Activated naive CD8-positive, alpha-beta T cell treated with anti-CD3 and anti-CD28 coated beads for 36 hours (primary cell): ENCODE measurements around the gene CYB5D1. TPM values are rescaled to one million over a fixed set of nuclear protein-coding genes. Genes with fewer than 3 reads are reported as not detected.
A peak's percentile ranks its signal among the peaks of the same experiment; 100 is the strongest.
"Not testable (repeated sequence)": the region's sequence is repeated elsewhere in the genome, so short reads cannot be mapped to it uniquely, and the experiment has no call there.

Experiments
- DNase-seq: peaks from one replicate; pipeline ENCODE4 v3.0.0; 2021
- H3K27ac Mint-ChIP-seq: one replicate; pipeline ENCODE4 v1.8.0; 2022; ENCODE audit warnings: mild to moderate bottlenecking, moderate library complexity, mixed read lengths
- H3K27me3 Mint-ChIP-seq: one replicate; pipeline ENCODE4 v1.8.0; 2022; ENCODE audit warnings: mild to moderate bottlenecking, mixed read lengths
- H3K36me3 Mint-ChIP-seq: one replicate; pipeline ENCODE4 v1.8.0; 2021; ENCODE audit warnings: mild to moderate bottlenecking, mixed read lengths
- H3K4me1 Mint-ChIP-seq: one replicate; pipeline ENCODE4 v1.8.0; 2021; ENCODE audit warnings: mixed read lengths
- H3K4me3 Mint-ChIP-seq: one replicate; pipeline ENCODE4 v1.8.0; 2022; ENCODE audit warnings: mild to moderate bottlenecking, moderate library complexity, mixed read lengths
- H3K9me3 Mint-ChIP-seq: one replicate; pipeline ENCODE4 v1.8.0; 2022; ENCODE audit warnings: mixed read lengths
- total RNA-seq, 2 experiments: library from RNA; stranded (reverse); gene quantifications; one replicate each; pipeline ENCODE4 v1.2.3, GENCODE V29; 2021

The CYB5D1 gene
- total RNA-seq, 2 experiments from 2014 or later: 18.6 to 20.1 TPM

DNA sequence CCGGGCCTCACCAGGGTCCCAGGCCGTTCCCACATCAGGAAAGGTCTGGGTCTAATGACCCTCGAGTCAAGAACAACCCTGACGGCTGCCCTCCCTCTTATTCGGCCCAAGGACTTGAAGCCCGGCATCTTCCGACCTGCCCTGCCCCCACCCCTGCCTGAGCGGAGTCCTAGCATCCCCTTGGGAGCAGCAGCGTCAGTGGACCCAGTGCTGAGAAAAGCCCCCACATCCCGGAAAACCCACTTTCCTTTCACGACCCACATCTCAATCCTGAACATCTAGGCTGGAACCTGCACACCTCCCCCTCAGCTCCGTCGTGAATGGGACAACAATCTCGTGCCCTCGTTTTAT, 2.2 kb upstream of the CYB5D1 start:
- DNase-seq: no peak
- Mint-ChIP-seq H3K9me3 (no peaks in the 10 kb centered on the region), H3K36me3 (peaks cover 21% of the 10 kb centered on the region), H3K27ac (no peak overlapping the region), H3K4me1 (peaks cover 35% of the 10 kb centered on the region), H3K27me3 (no peaks in the 10 kb centered on the region), H3K4me3 (no peak overlapping the region)

DNA sequence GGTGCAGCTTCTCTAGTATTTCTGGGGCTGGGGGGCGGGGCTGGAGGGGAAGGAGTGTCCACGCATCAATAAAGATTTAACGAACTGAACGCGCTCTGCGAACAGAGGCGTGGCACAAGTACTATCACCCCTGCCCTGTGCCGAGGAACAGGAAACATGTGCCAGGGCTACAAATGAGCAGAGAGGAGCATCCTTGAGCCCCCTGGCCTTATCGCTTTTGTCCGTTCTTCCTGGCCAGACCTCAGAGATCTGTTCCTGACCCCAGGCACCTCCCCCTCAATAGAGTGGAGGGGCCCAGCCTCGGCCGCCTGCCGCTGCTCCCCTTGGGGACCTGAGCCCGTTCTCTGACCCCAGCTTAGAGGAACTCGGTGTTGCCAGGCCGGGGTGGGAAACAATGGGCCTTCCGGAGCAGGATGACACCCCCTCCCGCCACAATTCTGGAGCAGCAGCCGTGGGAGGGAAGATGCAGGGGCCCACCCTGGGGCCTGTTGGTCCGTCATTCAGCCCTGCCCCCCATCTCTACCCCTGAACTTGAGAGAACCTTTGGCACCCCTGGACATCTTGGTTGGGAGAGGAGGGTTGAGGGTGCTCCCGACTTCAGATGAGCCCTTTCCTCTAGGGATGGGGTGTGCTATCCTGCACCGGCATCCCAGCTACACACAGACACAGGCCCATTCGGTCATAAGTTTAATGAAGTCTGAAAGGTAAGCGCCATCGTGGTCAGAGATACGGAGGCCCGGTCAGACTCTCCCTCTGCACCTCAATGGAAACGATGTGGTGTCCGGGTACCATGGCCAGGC, 1.6 kb upstream of the CYB5D1 start:
- no peak for DNase-seq
- no peak overlapping the region for H3K27ac Mint-ChIP-seq
- no peaks in the 10 kb centered on the region for H3K27me3 Mint-ChIP-seq
- peaks cover 30% of the 10 kb centered on the region for H3K4me1 Mint-ChIP-seq
- no peaks in the 10 kb centered on the region for H3K9me3 Mint-ChIP-seq
- H3K4me3 Mint-ChIP-seq: no peak overlapping the region
- peaks cover 16% of the 10 kb centered on the region for H3K36me3 Mint-ChIP-seq

DNA sequence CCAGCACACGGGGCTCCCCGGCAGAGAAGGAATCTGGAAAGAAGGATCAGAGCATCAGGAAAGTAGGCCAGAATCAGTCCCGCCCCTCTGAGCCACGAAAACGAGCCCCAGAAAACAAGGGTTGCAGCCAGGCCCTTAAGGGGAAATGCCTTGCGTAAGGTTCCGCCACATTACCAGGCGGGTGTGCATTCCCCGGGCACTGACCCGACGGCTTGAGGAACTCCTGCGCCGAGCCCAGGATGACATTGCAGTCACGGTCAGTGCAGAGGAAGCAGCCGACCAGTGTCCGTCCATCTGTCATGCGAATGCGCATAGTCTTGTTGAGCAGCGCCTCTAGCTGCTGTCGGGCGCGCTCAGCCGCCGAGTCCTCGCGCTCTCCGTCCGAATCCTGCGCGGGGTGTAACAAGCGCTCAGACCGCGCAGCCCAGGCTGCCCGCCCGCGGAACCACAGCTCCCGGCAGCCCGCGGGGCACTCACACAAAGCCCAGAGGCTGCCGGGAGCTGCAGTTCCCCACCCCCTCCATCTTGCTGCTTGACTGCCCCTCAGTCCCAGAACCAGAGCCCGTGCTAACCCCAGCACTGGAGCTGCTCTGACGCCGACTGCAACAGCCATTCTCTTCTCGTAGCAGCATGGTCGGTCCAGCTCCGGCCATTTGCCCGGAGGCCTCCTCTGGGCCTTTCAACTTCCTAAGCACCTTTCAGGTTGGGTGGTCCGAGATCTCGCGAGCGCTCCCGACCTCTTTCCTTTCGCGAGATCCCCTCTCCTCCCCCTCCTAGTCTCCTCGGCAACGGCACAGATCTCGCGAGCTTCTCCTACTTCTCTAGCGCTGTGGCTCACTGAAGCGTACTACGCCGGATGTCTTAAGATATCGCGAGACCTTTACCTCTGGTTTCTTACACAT, 741 bp upstream of the CYB5D1 start, which contains the start of gene NAA38:
Gene NAA38 (minus strand): TSS at position 749 of the 902 bp plus-strand sequence. CDS start 96 bp downstream, at position 653.
- H3K27ac Mint-ChIP-seq: no peak within 1 kb of the TSS
- no peak within 1 kb of the TSS for H3K4me3 Mint-ChIP-seq
- peak; percentile 93 for DNase-seq
- H3K27me3 Mint-ChIP-seq: no peaks in the 10 kb centered on the region
- peaks cover 27% of the 10 kb centered on the region for H3K4me1 Mint-ChIP-seq
- H3K36me3 Mint-ChIP-seq: peaks cover 12% of the 10 kb centered on the region
- H3K9me3 Mint-ChIP-seq: no peaks in the 10 kb centered on the region

DNA sequence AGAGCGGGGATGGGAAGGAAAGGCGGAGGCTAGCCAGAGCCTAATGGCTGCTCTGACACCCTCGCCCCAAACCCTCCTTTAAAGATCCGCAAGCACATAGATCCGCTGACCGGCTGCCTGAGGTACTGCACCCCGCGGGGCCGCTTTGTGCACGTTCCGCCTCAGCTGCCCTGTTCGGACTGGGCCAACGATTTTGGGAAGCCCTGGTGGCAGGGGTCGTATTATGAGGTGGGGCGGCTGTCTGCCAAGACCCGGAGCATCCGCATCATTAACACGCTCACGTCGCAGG, 663 bp downstream of the CYB5D1 start:
- no peaks in the 10 kb centered on the region for H3K9me3 Mint-ChIP-seq
- no peaks in the 10 kb centered on the region for H3K27me3 Mint-ChIP-seq
- no peak overlapping the region for H3K4me3 Mint-ChIP-seq
- DNase-seq: peak; percentile 47
- peaks cover 24% of the 10 kb centered on the region for H3K4me1 Mint-ChIP-seq
- H3K27ac Mint-ChIP-seq: no peak overlapping the region
- peaks cover 5% of the 10 kb centered on the region for H3K36me3 Mint-ChIP-seq

DNA sequence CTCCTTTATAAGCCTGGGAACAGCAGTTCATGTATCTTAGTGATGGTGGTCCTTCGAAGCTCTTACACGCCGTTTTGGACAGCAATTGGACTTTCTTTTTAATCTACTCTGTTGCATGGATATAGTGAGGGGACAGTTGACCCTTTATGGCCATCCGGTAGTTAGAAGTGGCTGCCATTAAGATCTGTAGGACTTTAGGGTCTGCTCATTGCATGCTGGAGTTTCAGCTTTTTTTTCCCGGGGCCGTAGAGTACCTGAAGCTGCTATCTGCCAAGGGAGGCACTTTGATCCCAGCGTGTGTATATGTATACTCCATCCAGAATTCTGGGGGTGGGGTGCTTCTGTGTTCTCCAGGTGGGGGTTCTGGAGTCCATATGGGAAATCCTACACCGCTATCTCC, 1.2 kb downstream of the CYB5D1 start:
- H3K9me3 Mint-ChIP-seq: no peaks in the 10 kb centered on the region
- no peak for DNase-seq
- peaks cover 5% of the 10 kb centered on the region for H3K36me3 Mint-ChIP-seq
- no peaks in the 10 kb centered on the region for H3K27me3 Mint-ChIP-seq
- H3K4me1 Mint-ChIP-seq: peaks cover 20% of the 10 kb centered on the region
- no peak overlapping the region for H3K4me3 Mint-ChIP-seq
- no peak overlapping the region for H3K27ac Mint-ChIP-seq

DNA sequence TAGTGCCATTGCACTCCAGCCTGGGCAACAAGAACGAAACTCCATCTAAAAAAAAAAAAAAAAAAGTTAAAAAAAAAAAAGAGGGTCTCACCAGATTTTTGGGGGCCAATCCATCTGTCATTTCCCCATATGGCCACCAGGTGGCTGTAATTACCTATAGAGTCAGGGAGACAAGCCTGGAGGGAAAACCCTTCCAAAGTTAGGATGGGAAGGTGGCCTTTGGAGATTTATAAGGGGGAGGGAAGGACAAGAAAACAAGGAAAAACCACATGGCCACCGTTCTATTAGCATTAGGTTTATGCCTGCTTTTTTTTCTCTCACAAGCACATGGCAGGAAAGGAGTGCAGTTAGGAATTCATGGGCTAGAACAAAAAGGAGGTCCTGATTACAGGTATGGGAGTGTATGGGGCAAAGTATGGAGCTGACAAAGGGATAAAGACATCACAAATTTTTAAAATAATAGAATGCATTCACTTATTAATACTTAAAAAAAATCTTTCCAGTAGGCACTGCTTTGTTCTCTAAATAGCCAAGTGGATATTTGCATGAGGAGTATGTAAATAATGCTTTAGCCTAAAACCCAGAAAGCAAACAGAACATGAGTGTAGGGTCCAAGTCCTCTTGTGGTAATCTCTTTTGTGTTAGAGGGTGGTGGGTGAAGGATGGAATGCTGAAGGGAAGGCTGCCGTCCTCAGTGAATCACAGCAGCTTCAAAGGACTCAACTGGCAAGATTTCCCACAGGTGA, 5.1 kb downstream of the CYB5D1 start:
- H3K36me3 Mint-ChIP-seq: peaks cover 21% of the 10 kb centered on the region
- peaks cover 25% of the 10 kb centered on the region for H3K4me1 Mint-ChIP-seq
- no peak overlapping the region for H3K27ac Mint-ChIP-seq
- H3K4me3 Mint-ChIP-seq: no peak overlapping the region
- peaks cover 2% of the 10 kb centered on the region for H3K9me3 Mint-ChIP-seq
- H3K27me3 Mint-ChIP-seq: no peaks in the 10 kb centered on the region
- DNase-seq: peak; percentile 45

DNA sequence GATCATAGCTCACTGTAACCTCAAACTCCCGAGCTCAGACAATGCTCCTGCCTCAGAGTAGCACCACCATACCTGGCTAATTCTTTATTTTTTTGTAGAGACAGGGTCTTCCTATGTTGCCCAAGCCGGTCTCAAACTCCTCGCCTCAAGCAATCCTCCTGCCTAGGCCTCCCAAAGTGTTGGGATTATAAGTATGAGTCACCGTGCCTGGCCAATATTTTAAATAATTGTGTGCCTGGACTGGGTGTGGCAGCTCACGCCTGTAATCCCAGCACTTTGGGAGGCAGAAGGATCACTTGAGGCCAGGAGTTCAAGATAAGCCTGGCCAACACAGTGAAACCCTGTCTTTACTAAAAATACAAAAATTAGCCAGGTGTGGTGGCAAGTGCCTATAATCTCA, 6.6 kb downstream of the CYB5D1 start:
- H3K4me3 Mint-ChIP-seq, H3K9me3 Mint-ChIP-seq, DNase-seq, H3K27me3 Mint-ChIP-seq, H3K27ac Mint-ChIP-seq: not testable (repeated sequence)
- H3K36me3 Mint-ChIP-seq: peaks cover 24% of the 10 kb centered on the region
- H3K4me1 Mint-ChIP-seq: peaks cover 27% of the 10 kb centered on the region

DNA sequence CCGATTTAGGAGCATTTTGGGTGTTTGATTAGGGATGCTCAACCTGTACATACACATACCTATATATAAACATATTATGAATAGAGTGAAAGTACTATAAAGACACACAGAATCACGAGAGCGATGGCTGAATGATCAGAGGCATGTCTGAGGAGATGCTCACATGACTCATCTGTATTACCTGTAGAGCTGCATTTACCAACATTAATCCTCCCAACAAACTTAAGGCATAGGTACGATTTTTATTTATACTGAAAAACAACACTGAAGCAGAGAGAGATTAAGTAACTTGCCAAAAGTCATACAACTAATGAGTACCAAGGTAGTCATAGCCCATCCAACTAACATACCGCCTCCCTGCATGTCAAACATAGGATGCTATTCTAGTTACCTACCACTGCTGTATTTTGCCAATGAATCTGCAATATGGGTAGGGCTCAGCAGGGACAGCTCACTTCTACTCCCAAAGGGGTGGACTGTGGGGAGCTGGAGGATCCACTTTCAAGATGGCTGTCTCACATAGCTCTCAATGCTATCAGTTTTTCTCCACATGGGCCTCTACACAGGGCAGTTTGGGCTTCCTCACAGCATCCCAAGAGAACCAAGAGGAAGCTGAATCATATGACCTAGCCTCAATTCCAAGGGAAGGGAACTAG, 7.3 kb downstream of the CYB5D1 start:
- peaks cover 2% of the 10 kb centered on the region for H3K9me3 Mint-ChIP-seq
- no peak overlapping the region for H3K27ac Mint-ChIP-seq
- no peak overlapping the region for H3K4me3 Mint-ChIP-seq
- H3K4me1 Mint-ChIP-seq: peaks cover 27% of the 10 kb centered on the region
- H3K27me3 Mint-ChIP-seq: no peaks in the 10 kb centered on the region
- H3K36me3 Mint-ChIP-seq: peaks cover 24% of the 10 kb centered on the region
- no peak for DNase-seq

DNA sequence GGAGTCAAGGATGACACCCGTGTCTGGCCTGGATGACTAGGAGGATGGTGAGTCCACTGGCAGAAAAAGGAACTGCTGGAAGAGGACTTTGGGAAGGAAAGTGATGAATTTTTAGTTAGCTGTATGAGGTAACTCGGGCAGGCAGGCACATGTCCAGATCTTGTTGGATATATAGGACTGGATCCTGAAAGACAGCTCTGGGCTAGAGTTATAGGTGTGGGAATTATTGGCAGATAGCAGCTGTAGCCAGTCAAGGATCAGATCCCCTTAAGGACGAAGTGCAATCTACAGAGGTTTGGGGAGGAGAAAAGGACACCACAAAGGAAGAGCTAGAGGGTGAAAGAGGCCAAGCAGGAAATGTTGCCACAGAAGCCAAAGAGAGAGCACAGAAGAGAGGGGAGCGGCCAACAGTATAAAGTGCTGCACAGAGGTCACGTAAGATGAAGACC, 10.1 kb downstream of the CYB5D1 start:
- DNase-seq: no peak
- H3K9me3 Mint-ChIP-seq: peaks cover 2% of the 10 kb centered on the region
- H3K4me3 Mint-ChIP-seq: no peak overlapping the region
- H3K36me3 Mint-ChIP-seq: peaks cover 23% of the 10 kb centered on the region
- peaks cover 28% of the 10 kb centered on the region for H3K4me1 Mint-ChIP-seq
- peak overlapping the region; percentile 58 for H3K27ac Mint-ChIP-seq
- no peaks in the 10 kb centered on the region for H3K27me3 Mint-ChIP-seq

DNA sequence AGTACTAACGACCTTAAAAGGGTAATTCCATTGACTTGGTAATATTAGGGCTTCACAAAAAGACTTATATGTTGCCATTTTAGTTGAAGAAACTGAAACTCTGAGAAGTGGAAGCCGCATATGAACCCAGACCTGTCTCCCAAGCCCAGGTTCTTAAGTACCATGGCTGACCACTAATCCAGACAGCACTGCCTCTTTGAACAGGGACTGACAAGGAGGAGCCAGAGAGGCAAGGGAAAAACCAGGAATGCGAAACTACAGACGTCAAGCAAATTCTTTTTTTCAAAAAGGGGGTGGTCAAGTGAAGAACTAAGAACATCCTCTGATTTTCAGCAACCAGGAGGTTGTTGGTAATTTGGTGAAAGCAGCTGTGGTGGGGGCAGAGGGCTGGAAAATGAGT, 15.2 kb downstream of the CYB5D1 start:
- no peak overlapping the region for H3K4me3 Mint-ChIP-seq
- peaks cover 28% of the 10 kb centered on the region for H3K36me3 Mint-ChIP-seq
- DNase-seq: no peak
- no peaks in the 10 kb centered on the region for H3K27me3 Mint-ChIP-seq
- H3K27ac Mint-ChIP-seq: no peak overlapping the region
- no peaks in the 10 kb centered on the region for H3K9me3 Mint-ChIP-seq
- peaks cover 21% of the 10 kb centered on the region for H3K4me1 Mint-ChIP-seq

DNA sequence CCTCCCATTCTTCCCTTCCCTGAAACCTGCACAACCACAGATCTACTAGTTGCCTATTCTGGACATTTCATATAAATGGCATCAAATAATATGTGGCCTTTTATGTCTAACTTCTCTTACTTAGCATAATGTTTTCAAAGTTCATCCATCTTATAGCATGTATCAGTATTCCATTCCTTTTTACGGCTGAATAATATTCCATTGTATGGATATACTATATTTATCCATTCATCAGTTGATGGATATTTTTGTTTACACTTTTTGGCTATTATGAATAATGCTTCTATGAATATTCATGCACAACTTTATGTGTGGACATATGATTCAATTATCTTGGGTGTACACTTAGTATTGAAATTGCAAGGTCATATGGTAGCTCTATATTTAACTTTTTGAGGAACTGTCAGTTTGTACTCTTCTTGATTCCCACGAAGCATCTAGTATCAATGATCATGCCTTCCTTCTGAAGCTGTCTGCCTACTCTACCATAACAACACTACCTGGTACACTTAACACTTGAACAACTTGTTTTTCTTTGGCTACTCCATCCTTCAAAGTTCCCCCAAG, 18.1 kb downstream of the CYB5D1 start:
- no peaks in the 10 kb centered on the region for H3K9me3 Mint-ChIP-seq
- H3K4me3 Mint-ChIP-seq: no peak overlapping the region
- no peaks in the 10 kb centered on the region for H3K27me3 Mint-ChIP-seq
- H3K36me3 Mint-ChIP-seq: peaks cover 26% of the 10 kb centered on the region
- H3K4me1 Mint-ChIP-seq: peaks cover 11% of the 10 kb centered on the region
- no peak for DNase-seq
- no peak overlapping the region for H3K27ac Mint-ChIP-seq

DNA sequence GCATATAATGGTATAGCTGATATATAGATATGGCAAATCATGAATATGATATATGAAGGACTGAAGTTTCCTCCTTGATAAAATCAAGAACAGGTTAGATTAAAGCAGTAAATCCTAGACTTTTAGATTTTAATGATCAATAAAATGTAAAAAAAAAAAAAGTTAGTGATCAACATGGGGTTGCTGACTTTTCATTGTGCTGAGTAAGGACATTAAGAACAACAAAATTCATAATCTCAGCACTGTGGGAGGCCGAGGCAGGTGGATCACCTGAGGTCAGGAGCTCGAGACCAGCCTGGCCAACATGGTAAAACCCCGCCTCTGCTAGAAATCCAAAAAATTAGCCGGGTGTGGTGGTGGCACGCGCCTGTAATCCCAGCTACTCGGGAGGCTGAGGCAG, 20.4 kb downstream of the CYB5D1 start:
- no peak for DNase-seq
- H3K4me3 Mint-ChIP-seq: no peak overlapping the region
- H3K4me1 Mint-ChIP-seq: peaks cover 9% of the 10 kb centered on the region
- H3K36me3 Mint-ChIP-seq: peaks cover 22% of the 10 kb centered on the region
- H3K27ac Mint-ChIP-seq: no peak overlapping the region
- no peaks in the 10 kb centered on the region for H3K9me3 Mint-ChIP-seq
- H3K27me3 Mint-ChIP-seq: no peaks in the 10 kb centered on the region

DNA sequence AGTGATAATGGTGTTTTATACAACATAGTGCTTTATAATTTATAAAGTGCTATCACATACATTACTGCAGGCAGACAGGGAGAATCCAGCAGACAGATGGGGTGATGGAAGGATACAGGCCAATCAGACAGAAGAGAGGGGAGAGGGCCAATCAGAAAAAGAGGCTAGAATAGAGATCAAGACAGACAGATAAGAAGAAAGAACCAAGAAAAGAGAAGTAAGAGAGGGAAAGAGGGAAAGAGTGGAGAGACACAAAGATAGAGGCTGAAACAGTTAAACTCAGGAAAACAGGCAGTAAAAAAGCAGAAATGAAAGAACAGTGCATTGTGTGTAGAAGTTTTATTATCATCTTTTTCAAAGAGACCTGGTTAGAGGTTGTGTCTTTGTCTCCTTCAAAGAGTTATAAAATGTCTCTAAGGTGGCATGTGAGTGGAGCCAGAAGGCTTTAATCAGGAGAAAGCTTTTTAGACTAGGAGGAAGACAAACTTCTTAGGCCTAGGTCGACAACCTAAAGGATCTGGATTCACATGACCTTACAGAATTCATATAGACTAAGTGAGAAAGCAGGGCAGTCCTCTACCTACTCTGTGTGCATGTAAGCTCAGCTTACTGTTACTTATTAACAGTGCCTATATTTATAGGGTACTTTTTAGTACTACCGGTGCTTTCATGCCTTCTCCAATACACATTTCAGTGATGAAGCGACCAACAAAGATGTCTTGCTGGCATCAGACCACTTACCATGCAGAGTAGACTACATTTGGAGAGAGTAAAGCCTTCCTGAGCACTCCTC, 22.5 kb downstream of the CYB5D1 start:
- Mint-ChIP-seq H3K9me3 (no peaks in the 10 kb centered on the region), H3K36me3 (peaks cover 12% of the 10 kb centered on the region), H3K27me3 (no peaks in the 10 kb centered on the region), H3K27ac (no peak overlapping the region), H3K4me3 (no peak overlapping the region), H3K4me1 (peaks cover 5% of the 10 kb centered on the region)
- no peak for DNase-seq
